ENCODE data around the gene CALHM6. TPM values are rescaled to one million over a fixed set of nuclear protein-coding genes. Genes with fewer than 3 reads are reported as not detected.

The CALHM6 gene
- total RNA-seq, 2 donors from 2014 or later, result 2.3 to 3.1 TPM

GRCh38 chr6:116511424-116512110 is 50.4 kb downstream of the CALHM6 start, which contains the start of gene CALHM5:
CALHM5 (plus strand) TSS chr6:116511639; CDS start chr6:116511697, 58 bp downstream.
- no peaks in the 10 kb centered on the region for H3K27me3 ChIP-seq
- no peaks in the 10 kb centered on the region for H3K4me1 ChIP-seq
- DNase-seq (ENCODE audit: low spot score), result peak; percentile 79
- peak within 1 kb of the TSS; percentile 80 to 88 for H3K27ac ChIP-seq
- peaks cover 10% of the 10 kb centered on the region for H3K36me3 ChIP-seq
- peak within 1 kb of the TSS; percentile 34 to 51 for H3K4me3 ChIP-seq
- peak; percentile 30 to 73 for TF ChIP-seq CTCF (IDR thresholded peaks at IDR 0.05)
- no peaks in the 10 kb centered on the region for H3K9me3 ChIP-seq

- DNase-seq (ENCODE audit: low spot score), result no peak
- no peaks in the 10 kb centered on the region for H3K9me3 ChIP-seq
- H3K4me3 ChIP-seq, result peak overlapping the region; percentile 34 to 51
- TF ChIP-seq CTCF (IDR thresholded peaks at IDR 0.05), result no peak
- H3K27ac ChIP-seq, result peak overlapping the region; percentile 80 to 88
- H3K4me1 ChIP-seq, result no peaks in the 10 kb centered on the region
- H3K36me3 ChIP-seq, result peaks cover 10% of the 10 kb centered on the region
- H3K27me3 ChIP-seq, result no peaks in the 10 kb centered on the region
These were observed 51.0 kb downstream of the CALHM6 start for GRCh38 chr6:116512111-116512559.

GRCh38 chr6:116512734-116513133 is 51.6 kb downstream of the CALHM6 start:
- H3K4me3 ChIP-seq, result peak overlapping the region; percentile 34 to 51
- DNase-seq (ENCODE audit: low spot score), result no peak
- peaks cover 10% of the 10 kb centered on the region for H3K36me3 ChIP-seq
- no peaks in the 10 kb centered on the region for H3K4me1 ChIP-seq
- no peak for TF ChIP-seq CTCF (IDR thresholded peaks at IDR 0.05)
- H3K27ac ChIP-seq, result peak overlapping the region; percentile 80 to 88
- H3K27me3 ChIP-seq, result no peaks in the 10 kb centered on the region
- H3K9me3 ChIP-seq, result no peaks in the 10 kb centered on the region

Other genes starting within 250 kb of the CALHM6 start
- 10 to 100 TPM; 29.2 to 34.5 TPM for gene TSPYL4, start 207.3 kb upstream of the CALHM6 start, total RNA-seq
- 10 to 100 TPM; 79.3 to 87.5 TPM for gene TSPYL1, start 181.4 kb upstream of the CALHM6 start, total RNA-seq
- gene DSE, start 90.4 kb upstream of the CALHM6 start, total RNA-seq, result 10 to 100 TPM; 19.4 to 31.7 TPM
- gene CALHM5, start 50.3 kb downstream of the CALHM6 start, total RNA-seq, result 1 to 10 TPM; 2.3 to 3.4 TPM
- under 1 TPM in 1 of 2 donors, not detected in 1; 0.20 TPM for gene TRAPPC3L, start 84.3 kb downstream of the CALHM6 start, total RNA-seq
- gene CALHM4, start 92.4 kb downstream of the CALHM6 start, total RNA-seq, result not detected
- 10 to 100 TPM; 42.2 to 46.9 TPM for gene RWDD1, start 110.1 kb downstream of the CALHM6 start, total RNA-seq
- gene RSPH4A, start 155.1 kb downstream of the CALHM6 start, total RNA-seq, result under 1 TPM in 1 of 2 donors, not detected in 1; 0.16 TPM
- 1 to 10 TPM; 3.9 to 4.6 TPM for gene ZUP1, start 207.4 kb downstream of the CALHM6 start, total RNA-seq
- 1 to 10 TPM; 5.1 to 6.9 TPM for gene KPNA5, start 219.8 kb downstream of the CALHM6 start, total RNA-seq

Measured in right atrium auricular region (tissue), 2 donors.